Effector memory CD4-positive, alpha-beta T cell (primary cell): ENCODE data around the gene ROBO4.
A peak's percentile ranks its signal among the peaks of the same experiment; 100 is the strongest.

Source experiments
- DNase-seq, 3 donors: peaks; one replicate each; pipeline ENCODE4 v3.0.0-alpha.2; 2020
- H3K27ac ChIP-seq: 2 replicates; pipeline ENCODE4 v1.7.0; 2013; ENCODE audit warnings: mild to moderate bottlenecking, low read length, moderate library complexity; ENCODE audit not compliant: insufficient read depth, poor library complexity, severe bottlenecking
- H3K27me3 ChIP-seq: replicated peaks from 2 replicates; pipeline ENCODE4 v1.7.0; 2013; ENCODE audit warnings: mild to moderate bottlenecking, low read length; ENCODE audit not compliant: insufficient read depth, control insufficient read depth, poor library complexity, severe bottlenecking
- H3K36me3 ChIP-seq: 2 replicates; pipeline ENCODE4 v1.7.0; 2013; ENCODE audit warnings: mild to moderate bottlenecking, low read length, moderate library complexity; ENCODE audit not compliant: control insufficient read depth, insufficient read depth
- H3K4me1 ChIP-seq: 2 replicates; pipeline ENCODE4 v1.7.0; 2013; ENCODE audit warnings: low read length, mild to moderate bottlenecking; ENCODE audit not compliant: control insufficient read depth, insufficient read depth, poor library complexity, severe bottlenecking
- H3K4me3 ChIP-seq: 2 replicates; pipeline ENCODE4 v1.7.0; 2013; ENCODE audit warnings: low read length, low read depth, mild to moderate bottlenecking; ENCODE audit not compliant: insufficient read depth, poor library complexity, severe bottlenecking
- H3K9me3 ChIP-seq: 2 replicates; pipeline ENCODE4 v1.7.0; 2013; ENCODE audit warnings: mild to moderate bottlenecking, low read length, moderate library complexity; ENCODE audit not compliant: control insufficient read depth

The ROBO4 gene

DNA sequence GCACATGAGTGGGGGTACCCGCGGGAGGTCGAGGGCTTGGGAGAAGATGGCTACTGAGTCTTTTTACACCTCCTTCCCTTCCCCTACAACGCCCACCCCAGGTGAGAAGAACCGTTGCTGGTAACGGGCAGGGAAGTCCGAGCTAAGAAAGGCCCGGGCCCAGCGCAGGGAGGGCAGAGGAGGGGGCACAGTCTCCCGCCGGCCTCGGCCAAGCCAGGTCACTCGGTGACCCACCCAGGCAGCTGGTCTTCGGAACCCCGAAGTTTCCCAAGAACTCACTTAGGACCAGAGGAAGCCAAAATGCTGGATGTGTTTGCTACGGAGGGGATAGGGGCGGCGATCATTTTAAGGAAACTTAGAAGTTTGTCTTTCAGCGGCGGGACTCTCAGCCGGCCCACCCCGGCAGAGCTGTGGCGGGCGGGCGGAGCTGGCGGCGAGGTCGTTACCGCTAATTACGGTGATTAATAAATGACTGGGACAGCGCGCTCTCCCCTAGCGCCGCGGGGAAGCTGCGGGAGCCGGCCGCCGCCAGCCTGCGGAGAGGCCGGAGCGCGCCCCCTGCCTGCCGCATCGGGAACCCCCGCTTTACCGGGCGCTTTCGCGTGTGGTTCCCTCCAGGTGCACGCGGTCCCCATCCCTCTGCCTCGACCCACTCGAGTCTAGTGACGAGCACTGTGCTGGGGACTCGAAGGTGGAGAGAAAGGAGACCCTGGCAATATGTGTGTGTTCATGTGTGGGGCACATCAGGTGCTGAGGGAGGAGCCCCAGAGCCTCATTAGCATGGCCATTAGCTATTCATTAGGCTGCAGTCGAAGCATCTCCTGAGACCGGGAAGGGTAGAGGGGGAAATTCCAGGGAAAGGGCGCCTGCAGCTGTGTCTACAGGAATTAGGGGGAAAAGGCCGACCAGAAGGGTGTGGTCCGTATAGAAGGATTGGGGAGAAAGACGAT is 31.5 kb downstream of the ROBO4 start:
- H3K36me3 ChIP-seq: no peaks in the 10 kb centered on the region
- H3K4me1 ChIP-seq: peaks cover 25% of the 10 kb centered on the region
- H3K4me3 ChIP-seq: peak overlapping the region; percentile 28
- H3K27me3 ChIP-seq: peaks cover 74% of the 10 kb centered on the region
- DNase-seq: peak; percentile 13 to 25 (median 15)
- H3K27ac ChIP-seq: no peak overlapping the region
- H3K9me3 ChIP-seq: no peaks in the 10 kb centered on the region

- H3K4me3 ChIP-seq: peak within 1 kb of the TSS; percentile 28
- H3K4me1 ChIP-seq: peaks cover 25% of the 10 kb centered on the region
- no peak within 1 kb of the TSS for H3K27ac ChIP-seq
- no peaks in the 10 kb centered on the region for H3K9me3 ChIP-seq
- no peak for DNase-seq
- H3K36me3 ChIP-seq: no peaks in the 10 kb centered on the region
- H3K27me3 ChIP-seq: peaks cover 74% of the 10 kb centered on the region
Observed at GRCh38 chr11:124865181-124865901, 32.3 kb downstream of the ROBO4 start, which contains the start of gene ROBO3. ROBO3 (plus strand) TSS chr11:124865432; CDS start chr11:124865578, 146 bp downstream.

DNA sequence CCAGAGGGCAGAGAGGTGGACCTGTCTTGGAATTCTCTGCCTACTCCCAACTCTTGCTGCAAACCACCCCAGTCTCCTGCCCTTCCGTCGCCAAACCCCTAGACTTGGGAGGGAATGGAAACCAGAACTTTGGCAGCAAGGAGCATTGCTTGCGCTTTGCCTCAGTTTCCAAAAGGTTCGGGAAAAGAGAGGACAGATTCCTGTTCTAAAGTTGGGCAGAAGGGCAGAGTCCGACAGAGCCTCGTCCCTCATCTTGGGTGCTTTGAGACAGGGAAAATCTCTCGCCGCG is 32.8 kb downstream of the ROBO4 start:
- no peaks in the 10 kb centered on the region for H3K9me3 ChIP-seq
- DNase-seq: no peak
- peaks cover 71% of the 10 kb centered on the region for H3K27me3 ChIP-seq
- peaks cover 25% of the 10 kb centered on the region for H3K4me1 ChIP-seq
- H3K27ac ChIP-seq: no peak overlapping the region
- H3K4me3 ChIP-seq: no peak overlapping the region
- H3K36me3 ChIP-seq: no peaks in the 10 kb centered on the region

- Histone ChIP-seq H3K27ac (no peak overlapping the region), H3K9me3 (no peaks in the 10 kb centered on the region), H3K27me3 (peaks cover 66% of the 10 kb centered on the region), H3K36me3 (no peaks in the 10 kb centered on the region), H3K4me1 (peaks cover 25% of the 10 kb centered on the region), H3K4me3 (no peak overlapping the region)
- no peak for DNase-seq
Observed at GRCh38 chr11:124864176-124864891, 33.3 kb downstream of the ROBO4 start.

DNA sequence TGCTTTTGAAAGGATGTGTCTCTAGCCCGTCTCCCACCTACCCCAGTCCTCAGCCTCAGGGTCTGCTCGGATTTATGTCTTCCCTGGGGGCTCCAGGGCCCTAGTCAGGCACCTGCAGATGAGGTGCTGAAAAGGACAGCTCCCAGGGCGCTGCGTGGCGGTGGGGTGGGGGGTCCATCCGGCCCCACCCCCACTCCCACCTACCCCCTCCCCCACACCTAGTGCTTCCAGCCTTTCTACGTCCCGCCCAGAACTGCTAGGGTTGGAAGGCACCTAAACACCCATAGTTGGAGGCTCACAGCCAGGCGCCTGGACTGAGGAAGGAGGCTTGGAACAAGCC is 33.9 kb downstream of the ROBO4 start:
- H3K27me3 ChIP-seq: peaks cover 61% of the 10 kb centered on the region
- no peaks in the 10 kb centered on the region for H3K36me3 ChIP-seq
- H3K4me3 ChIP-seq: no peak overlapping the region
- H3K4me1 ChIP-seq: peaks cover 25% of the 10 kb centered on the region
- no peak overlapping the region for H3K27ac ChIP-seq
- no peaks in the 10 kb centered on the region for H3K9me3 ChIP-seq
- no peak for DNase-seq

DNA sequence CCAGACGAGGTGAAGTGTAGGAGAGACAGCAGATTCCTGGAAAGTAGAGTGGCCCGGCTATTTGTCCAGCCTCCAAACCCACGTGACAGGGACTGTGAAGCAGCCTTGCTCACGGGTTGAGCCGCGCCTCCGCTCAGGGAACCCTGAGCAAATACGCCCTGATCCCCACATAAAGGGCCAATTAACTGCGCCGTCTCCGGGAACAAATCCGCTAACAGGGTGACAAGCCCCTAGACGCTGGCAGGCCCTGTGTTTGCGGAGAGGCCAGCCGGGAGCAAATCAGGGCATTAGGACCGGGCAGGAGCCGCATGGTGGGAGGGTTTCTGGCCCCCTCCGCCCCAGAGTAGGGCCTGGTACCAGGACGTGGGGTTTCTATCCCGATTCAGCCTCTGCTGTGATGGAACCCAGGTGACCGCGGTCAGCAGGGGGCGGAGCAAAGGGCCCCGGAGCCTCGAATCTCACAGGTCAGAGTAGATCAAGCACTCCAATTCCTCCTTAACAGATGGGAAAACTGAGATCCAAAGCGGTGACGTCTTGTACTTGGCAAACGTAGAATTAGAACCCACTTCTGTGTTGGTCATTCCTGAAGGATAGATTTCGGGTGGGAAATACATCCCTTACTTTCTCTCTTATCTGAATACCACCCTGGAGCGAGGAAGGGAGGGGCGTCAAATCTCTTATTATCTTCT is 34.4 kb downstream of the ROBO4 start:
- Histone ChIP-seq H3K27me3 (peaks cover 55% of the 10 kb centered on the region), H3K4me3 (no peak overlapping the region), H3K4me1 (peaks cover 20% of the 10 kb centered on the region), H3K27ac (no peak overlapping the region), H3K9me3 (no peaks in the 10 kb centered on the region), H3K36me3 (no peaks in the 10 kb centered on the region)
- no peak for DNase-seq

DNA sequence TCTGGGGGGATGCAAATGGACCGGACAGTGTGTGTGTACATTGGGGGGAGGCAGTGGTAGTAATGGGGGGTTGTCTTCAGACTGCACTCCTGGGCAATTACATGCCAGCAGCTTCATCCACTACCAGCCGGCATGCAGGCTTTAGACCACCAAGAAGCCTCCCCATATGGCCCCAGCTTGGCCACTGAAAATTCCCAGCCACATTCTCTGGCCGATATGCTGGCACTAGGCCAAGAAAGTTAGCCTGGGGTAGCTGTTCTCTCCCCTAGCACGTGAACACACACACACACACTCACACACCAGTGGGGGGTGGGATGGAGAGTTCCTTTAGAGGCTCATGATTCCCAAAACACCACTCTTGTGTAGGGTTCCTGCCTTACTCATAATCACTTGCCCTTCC is 36.0 kb downstream of the ROBO4 start:
- Histone ChIP-seq H3K36me3 (no peaks in the 10 kb centered on the region), H3K4me1 (peaks cover 18% of the 10 kb centered on the region), H3K4me3 (no peak overlapping the region), H3K27ac (no peak overlapping the region), H3K27me3 (peaks cover 42% of the 10 kb centered on the region), H3K9me3 (no peaks in the 10 kb centered on the region)
- DNase-seq: no peak

- no peaks in the 10 kb centered on the region for H3K36me3 ChIP-seq
- H3K27me3 ChIP-seq: peaks cover 18% of the 10 kb centered on the region
- H3K27ac ChIP-seq: no peak overlapping the region
Observed at GRCh38 chr11:124859171-124859570, 38.5 kb downstream of the ROBO4 start.

GRCh38 chr11:124846070-124846673 is 51.5 kb downstream of the ROBO4 start:
- no peaks in the 10 kb centered on the region for H3K36me3 ChIP-seq
- H3K27me3 ChIP-seq: peaks cover 44% of the 10 kb centered on the region
- DNase-seq: no peak
- H3K4me1 ChIP-seq: no peaks in the 10 kb centered on the region
- no peak overlapping the region for H3K4me3 ChIP-seq
- no peak overlapping the region for H3K27ac ChIP-seq
- no peaks in the 10 kb centered on the region for H3K9me3 ChIP-seq

More at GRCh38 chr11:124859171-124859570, 38.5 kb downstream of the ROBO4 start:
- Histone ChIP-seq H3K9me3 (no peaks in the 10 kb centered on the region), H3K4me1 (no peaks in the 10 kb centered on the region), H3K4me3 (no peak overlapping the region)
- no peak for DNase-seq
